Measurements from ENCODE around the gene TMED1. TPM values are rescaled to one million over a fixed set of nuclear protein-coding genes. Genes with fewer than 3 reads are reported as not detected.

Gene TMED1
- 12.5 and 36.8 TPM in 2 replicates for total RNA-seq (2011; cell fraction: chromatin; rRNA removed; ENCODE audit: low replicate concordance)
- total RNA-seq (2011; cell fraction: nucleolus; rRNA removed) = 63.2 and 77.4 TPM in 2 replicates
- 32.4 and 49.3 TPM in 2 replicates for total RNA-seq (2011; cell fraction: nucleoplasm; rRNA removed)
- 28.1 and 34.4 TPM in 2 replicates for total RNA-seq (2014; rRNA removed)
- total RNA-seq (2014; rRNA removed; fragmentation: Illumina TruSeq; extraction: Trizol) = 7.4 and 8.0 TPM in 2 replicates
- total RNA-seq (2015; rRNA removed; fragmentation: Illumina TruSeq; extraction: Trizol) = 22.7 and 23.5 TPM in 2 replicates
- 25.5 and 28.2 TPM in 2 replicates for total RNA-seq (2021)
- polyA plus RNA-seq (2011; rRNA removed) = 26.1 and 27.9 TPM in 2 replicates
- 33.2 and 47.1 TPM in 2 replicates for polyA plus RNA-seq (2011; cell fraction: cytosol; rRNA removed)
- 10.9 and 12.8 TPM in 2 replicates for polyA plus RNA-seq (2011; cell fraction: nucleus; rRNA removed)
- 28.9 and 42.7 TPM in 2 replicates for polyA plus RNA-seq (2012)
- polyA plus RNA-seq (2014; fragmentation: Illumina TruSeq; extraction: Trizol) = 9.6 and 18.6 TPM in 2 replicates
- 1 to 10 TPM in 1 of 2 experiments, under 1 TPM in 1; 0.86 to 5.9 TPM for polyA plus RNA-seq (2014; fragmentation: Nextera tagmentation; extraction: Ambion mirVana)
- 29.3 and 30.2 TPM in 2 replicates for polyA plus RNA-seq (2014; rRNA removed)
- polyA minus RNA-seq (2011; rRNA and poly(A)+ RNA removed) = 11.8 and 20.7 TPM in 2 replicates
- 14.7 and 14.8 TPM in 2 replicates for polyA minus RNA-seq (2011; cell fraction: cytosol; rRNA and poly(A)+ RNA removed)
- polyA minus RNA-seq (2011; cell fraction: nucleus; rRNA and poly(A)+ RNA removed) = 4.3 and 6.6 TPM in 2 replicates
- Bru-seq, nascent RNA = percentile 65 among the genes with signal in this experiment
- percentile 63 among the genes with signal in this experiment for BruChase-seq, experiment 1, labeled RNA remaining after a 2-hour chase
- percentile 69 among the genes with signal in this experiment for BruChase-seq, experiment 2, labeled RNA remaining after a 6-hour chase
- long read RNA-seq, experiment 1, transcript TMED1-201 (4 exons, 1,340 nt) = major isoform, 69 of 92 reads
- long read RNA-seq, experiment 1, partial matches to known transcripts = 11 of 92 reads
- long read RNA-seq, experiment 1, other reads (novel, unspliced or antisense) = 11 of 92 reads
- long read RNA-seq, experiment 2, transcript TMED1-201 (4 exons, 1,340 nt) = major isoform, 35 of 44 reads
- long read RNA-seq, experiment 2, partial matches to known transcripts = 2 of 44 reads
- long read RNA-seq, experiment 2, other reads (novel, unspliced or antisense) = 7 of 44 reads
- long read RNA-seq, experiment 3, transcript TMED1-201 (4 exons, 1,340 nt) = major isoform, 43 of 49 reads
- long read RNA-seq, experiment 3, partial matches to known transcripts = 1 of 49 reads
- long read RNA-seq, experiment 3, other reads (novel, unspliced or antisense) = 4 of 49 reads

GRCh38 chr19:10835754-10836478 lies at the start of gene TMED1:
TMED1 (minus strand) TSS chr19:10836212; CDS start chr19:10836191, 21 bp downstream.
- peak; percentile 91 for ATAC-seq
- peaks cover 17 to 51% of the 10 kb centered on the region in 2 experiments; a peak in 4 of 5 replicates for H3K4me1 ChIP-seq (replicated peaks in 1 of 2; ENCODE audit: control insufficient read depth in 2 of 2, insufficient read depth in 2 of 2, low read length in 2 of 2)
- peaks cover 7% of the 10 kb centered on the region; the same call in 1 of the 2 replicates for H4K20me1 ChIP-seq (replicated peaks; ENCODE audit: control insufficient read depth, insufficient read depth, low read length)
- no TSS peak for BruUV-seq (replicated peaks)
- no peaks in the 10 kb centered on the region for H3K9me1 ChIP-seq (ENCODE audit: control insufficient read depth, insufficient read depth, low read length)
- DNase-seq (ENCODE audit: extremely low read depth in 1 of 4, low spot score in 3 of 4) = peak; percentile 92 to 100 (median 98)
- intact Hi-C loops (cut with micrococcal nuclease) (loop anchor here (1.0 kb wide), 1 partner anchor 119 kb away; no protein-coding TSS in a partner anchor), in situ Hi-C loops (cut with MboI) (no loop called here)
- no peaks in the 10 kb centered on the region for H3K27me3 ChIP-seq (ENCODE audit: control insufficient read depth in 2 of 2, insufficient read depth in 2 of 2, low read length in 2 of 2)
- H3K4me3 ChIP-seq = peak within 1 kb of the TSS; percentile 63
- 0% methylated on average over 35 of the region's 50 CpGs for WGBS (ENCODE audit: insufficient coverage, low coverage, missing lambda C conversion rate)
- H3K27ac ChIP-seq (ENCODE audit: extremely low read depth, low read depth, low read length) = peak within 1 kb of the TSS; percentile 97
- H3K36me3 ChIP-seq (ENCODE audit: control insufficient read depth, insufficient read depth, low read length) = peaks cover 42% of the 10 kb centered on the region; the same call in 2 of the 3 replicates
- peak within 1 kb of the TSS; percentile 96 for H2AFZ ChIP-seq (ENCODE audit: low read depth, low read length)
- peaks cover 7% of the 10 kb centered on the region; the same call in 2 of the 3 replicates for H3K79me2 ChIP-seq (ENCODE audit: control insufficient read depth, insufficient read depth, low read length)
- peaks cover 13% of the 10 kb centered on the region for H3K9me3 ChIP-seq (replicated peaks; ENCODE audit: control insufficient read depth, insufficient read depth, low read depth, low read length)
- peak within 1 kb of the TSS; percentile 95 for H3K4me2 ChIP-seq (ENCODE audit: insufficient read depth, low read length)
- H3K9ac ChIP-seq (ENCODE audit: insufficient read depth in 1 of 2, low read depth in 2 of 2, low read length in 2 of 2) = peak within 1 kb of the TSS; percentile 92 to 95
- CTCF ChIA-PET (ENCODE audit: low intra/inter-chr PET ratio) = interaction anchor here (0.6 kb wide), 1 partner anchor 39 kb away, joined by 4 read pairs; no protein-coding TSS in a partner anchor
- POLR2A ChIA-PET = interaction anchor here (0.6 to 7.4 kb wide), 26 partner anchors 8 to 253 kb away, joined by 3 to 58 read pairs (median 4); partner anchors contain the start of genes C19orf38, DNM2, LDLR and QTRT1
- FAIRE-seq = no peak
- peak; percentile 36; the same call in 1 of the 2 replicates for TF ChIP-seq ZBTB2 (IDR thresholded peaks at IDR 0.05)
- no peak for TF ChIP-seq SMAD3 (CRISPR knock-in tag; conservative IDR thresholded peaks at IDR 0.05)
- TF ChIP-seq MAFK (IDR thresholded peaks at IDR 0.05; ENCODE audit: low read length) = no peak
- TF ChIP-seq ZNF408 (CRISPR knock-in tag; IDR thresholded peaks at IDR 0.05; ENCODE audit: low read depth) = no peak
- peak; percentile 64 for TF ChIP-seq PML (IDR thresholded peaks at IDR 0.05; ENCODE audit: low read length)
- 0 out of 2 replicates have a peak, but pooled peaks have one; percentile 9 for TF ChIP-seq ZSCAN32 (CRISPR knock-in tag; IDR thresholded peaks at IDR 0.05)
- TF ChIP-seq PHTF2 (CRISPR knock-in tag; IDR thresholded peaks at IDR 0.05) = no peak
- no peak for TF ChIP-seq STAG1 (CRISPR knock-in tag; IDR thresholded peaks at IDR 0.05; ENCODE audit: borderline replicate concordance)
- no peak for TF ChIP-seq NFE2L1 (tag; IDR thresholded peaks at IDR 0.05; ENCODE audit: borderline replicate concordance, low read depth)

All from K562 (cell line).